ENCODE results near the gene KIAA1328.
"Not testable (repeated sequence)": the region's sequence is repeated elsewhere in the genome, so short reads cannot be mapped to it uniquely, and the experiment has no call there.

The KIAA1328 gene

DNA sequence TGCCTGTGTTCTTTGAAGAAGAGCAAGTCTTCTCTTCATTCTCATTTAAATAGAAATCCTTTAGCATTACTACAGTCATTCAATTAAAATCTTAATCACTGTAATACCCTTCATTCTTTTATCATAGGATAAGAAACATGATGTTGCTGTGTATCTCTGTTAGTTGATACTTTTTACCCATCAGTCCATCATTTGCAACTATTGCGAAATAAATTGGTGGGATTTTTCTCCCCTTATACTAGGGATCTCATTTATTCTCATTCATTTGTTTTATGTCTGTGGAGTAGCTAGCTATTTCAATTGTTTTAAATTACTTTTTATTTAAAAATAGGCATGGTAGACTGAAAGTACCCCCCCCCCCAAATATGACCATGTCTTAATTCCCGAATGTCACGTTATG lies 235.3 kb downstream of the KIAA1328 start:
- intact Hi-C loops (cut with DNase I), result no loop called here
- DNase-seq, result no peak

DNA sequence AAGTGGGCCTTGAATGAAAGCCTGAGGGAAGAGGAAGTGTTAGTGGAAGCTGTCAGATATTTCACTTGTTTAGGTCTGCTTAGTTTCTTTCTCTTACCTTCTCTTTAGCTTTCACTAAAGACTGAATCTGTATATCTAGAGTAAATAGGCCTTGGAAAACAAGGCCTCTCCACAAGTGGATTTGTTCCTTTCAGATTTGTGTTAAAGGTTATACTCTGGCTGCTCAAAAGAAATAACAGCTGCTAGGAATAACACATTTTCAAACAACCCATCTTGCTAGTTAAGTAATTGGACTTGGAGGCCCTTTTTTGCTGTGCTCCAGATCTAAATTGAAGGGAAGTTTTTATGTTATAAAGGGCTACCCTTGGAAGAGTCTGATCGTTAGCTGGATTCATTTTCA lies 236.3 kb downstream of the KIAA1328 start:
- intact Hi-C loops (cut with DNase I), result no loop called here
- no peak for DNase-seq

DNA sequence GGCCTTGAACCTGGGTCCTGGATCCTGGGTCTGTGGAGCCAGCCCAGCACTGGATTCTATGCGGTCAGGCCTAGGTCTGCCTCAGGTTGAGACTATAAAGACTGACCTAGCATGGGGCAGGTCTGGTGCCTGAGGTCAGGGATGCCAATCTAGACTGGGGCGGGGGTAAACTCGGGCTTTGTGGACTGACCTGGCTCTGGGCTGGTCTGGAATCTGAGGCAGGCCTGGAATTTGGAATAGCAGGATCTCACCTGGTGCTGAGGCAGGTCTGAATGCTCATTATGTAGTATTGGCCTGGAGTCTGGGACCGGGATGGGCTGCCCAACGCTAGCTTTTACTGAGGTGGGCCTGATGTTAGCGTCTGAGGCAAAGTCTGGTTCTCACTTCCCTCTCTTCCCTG lies 256.0 kb downstream of the KIAA1328 start:
- intact Hi-C loops (cut with DNase I), result no loop called here
- DNase-seq, result no peak

DNA sequence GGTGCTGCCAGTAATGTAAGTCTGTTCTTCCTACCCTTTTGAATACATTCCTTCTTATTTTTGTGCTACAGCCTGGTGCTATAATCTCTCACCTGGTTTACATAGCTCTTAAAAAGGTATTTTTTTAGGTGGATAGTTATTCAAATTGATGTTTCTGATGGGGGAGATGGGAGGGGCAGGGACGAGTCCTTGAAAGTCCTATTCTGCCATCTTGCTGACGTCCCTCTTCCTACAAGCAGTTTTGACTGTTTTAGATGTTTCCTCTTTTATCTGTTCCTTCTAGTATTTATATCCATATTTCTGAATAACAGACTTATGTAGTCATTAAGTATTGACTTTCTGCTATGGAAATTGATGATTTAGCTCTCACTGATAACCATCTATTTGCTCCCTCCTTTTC lies 256.4 kb downstream of the KIAA1328 start:
- intact Hi-C loops (cut with DNase I), result no loop called here
- DNase-seq, result no peak

DNA sequence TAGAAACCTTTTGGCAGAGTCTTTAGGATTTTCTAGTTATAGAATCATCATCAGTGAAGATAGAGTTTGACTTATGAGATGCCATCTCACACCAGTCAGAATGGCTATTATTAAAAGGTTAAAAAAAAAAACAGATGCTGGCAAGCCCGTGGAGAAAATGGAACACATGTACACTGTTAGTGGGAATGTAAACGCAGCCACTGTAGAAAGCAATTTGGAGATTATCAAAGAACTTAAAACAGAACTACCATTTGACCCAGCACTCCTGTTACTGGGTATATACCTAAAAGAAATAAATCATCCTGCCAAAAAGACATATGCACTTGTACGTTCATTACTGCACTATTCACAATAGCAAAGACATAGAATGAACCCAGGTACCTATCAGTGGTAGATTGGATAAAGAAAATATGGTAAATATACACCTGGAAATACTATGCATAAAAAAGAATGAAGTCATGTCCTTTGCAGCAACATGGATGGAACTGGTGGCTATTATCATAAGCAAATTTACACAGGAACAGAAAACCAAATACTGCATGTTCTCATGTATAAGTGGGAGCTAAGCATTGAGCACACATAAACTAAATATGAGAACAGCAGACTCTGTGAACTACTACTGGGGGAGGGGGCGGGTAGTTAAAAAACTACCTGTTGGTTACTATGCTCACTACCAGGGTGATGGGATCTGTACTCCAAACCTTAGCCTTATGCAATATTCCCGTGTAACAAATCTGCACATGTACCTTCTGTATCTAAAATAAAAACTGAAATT lies 279.0 kb downstream of the KIAA1328 start:
- intact Hi-C loops (cut with DNase I), result no loop called here
- no peak for DNase-seq

DNA sequence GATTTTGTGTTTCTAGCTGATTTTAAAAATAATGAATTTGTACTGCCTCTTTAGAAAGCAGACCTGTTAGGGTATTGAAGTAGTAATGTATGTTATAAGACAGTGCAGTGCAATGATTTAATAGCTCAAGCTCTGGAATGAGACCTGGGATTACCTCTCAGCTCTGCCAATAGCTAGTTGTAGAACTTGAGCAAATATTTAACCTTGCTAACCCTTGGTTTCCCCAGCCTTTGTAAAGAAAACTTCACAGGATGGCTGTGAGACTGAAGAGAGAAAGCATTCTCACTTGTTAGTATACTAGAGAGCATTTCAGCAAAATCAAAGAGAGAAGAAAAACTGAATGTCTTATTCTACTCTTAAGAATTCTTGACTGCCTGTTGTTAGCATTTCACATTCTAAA lies 293.9 kb downstream of the KIAA1328 start:
- no peak for DNase-seq
- intact Hi-C loops (cut with DNase I), result no loop called here

DNA sequence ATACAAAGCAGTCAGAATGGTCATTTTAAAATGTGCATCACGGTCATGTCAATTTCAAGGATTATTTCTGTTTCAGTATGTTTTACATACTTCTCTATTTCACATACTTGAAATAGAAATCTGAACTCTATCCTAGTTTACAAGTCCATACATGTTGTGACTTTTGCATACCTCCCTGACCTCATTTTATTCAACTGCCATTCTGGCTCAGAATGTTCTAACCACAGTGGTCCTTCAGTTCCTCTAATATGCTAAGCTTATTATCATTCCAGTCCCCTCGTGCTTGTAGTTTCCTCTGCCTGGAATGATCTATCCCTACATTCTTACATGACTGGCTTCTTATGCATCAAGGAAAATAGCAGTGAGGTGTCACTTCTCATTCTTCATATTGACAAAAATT lies 295.6 kb downstream of the KIAA1328 start:
- intact Hi-C loops (cut with DNase I), result no loop called here
- no peak for DNase-seq

DNA sequence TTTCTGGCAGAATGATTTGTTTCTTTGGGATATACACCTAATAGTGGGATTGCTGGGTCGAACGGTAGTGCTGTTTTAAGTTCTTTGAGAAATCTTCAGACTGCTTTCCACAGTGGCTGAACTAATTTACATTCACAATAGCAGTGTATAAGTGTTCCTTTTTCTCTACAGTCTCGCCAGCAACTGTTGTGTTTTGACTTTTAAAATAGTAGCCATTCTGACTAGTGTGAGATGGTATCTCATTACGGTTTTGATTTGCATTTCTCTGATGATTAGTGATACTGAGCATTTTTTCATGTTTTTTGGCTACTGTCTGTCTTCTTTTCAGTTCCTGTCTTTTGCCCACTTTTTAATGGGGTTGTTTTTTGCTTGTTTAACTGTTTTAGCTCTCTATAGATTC lies 306.2 kb downstream of the KIAA1328 start:
- intact Hi-C loops (cut with DNase I), result no loop called here
- no peak for DNase-seq

DNA sequence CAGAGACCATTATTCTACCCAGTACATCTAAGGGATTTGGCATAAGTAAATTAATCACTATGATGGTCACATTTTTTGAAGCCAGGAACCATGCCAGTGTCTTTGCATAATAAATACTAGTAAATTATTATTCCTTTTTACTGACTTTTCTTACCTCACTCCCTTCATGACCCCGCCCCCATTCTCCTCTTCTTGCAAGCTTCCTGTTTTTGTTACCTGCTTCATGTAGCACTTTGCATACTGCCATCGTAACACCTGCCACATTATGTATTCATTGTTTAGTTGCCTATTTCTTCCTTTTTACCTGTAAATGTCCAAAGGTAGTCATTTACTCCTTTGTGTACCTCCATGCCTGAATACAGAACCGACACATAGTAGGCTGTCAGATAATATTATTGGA lies 309.5 kb downstream of the KIAA1328 start:
- DNase-seq, result no peak
- intact Hi-C loops (cut with DNase I), result no loop called here

DNA sequence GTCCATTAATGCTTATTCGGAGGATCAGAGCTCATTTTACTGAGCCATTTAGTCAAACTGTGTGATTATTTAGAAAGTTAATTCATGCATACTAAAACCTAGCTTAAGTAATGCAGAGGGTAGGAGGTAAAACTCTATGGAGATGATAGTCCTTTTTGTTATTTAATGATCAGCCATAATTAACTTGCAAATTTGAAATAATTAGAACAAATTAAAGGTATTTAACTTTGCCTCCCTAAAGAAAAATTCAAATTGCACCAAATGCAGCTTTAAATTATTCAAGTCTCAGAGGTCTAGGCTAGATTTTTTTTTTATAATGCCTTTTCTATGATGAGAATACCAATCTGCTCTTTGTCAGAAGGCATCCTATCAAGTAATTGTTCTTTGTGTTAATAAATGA lies 310.9 kb downstream of the KIAA1328 start:
- DNase-seq, result no peak
- intact Hi-C loops (cut with DNase I), result no loop called here

DNA sequence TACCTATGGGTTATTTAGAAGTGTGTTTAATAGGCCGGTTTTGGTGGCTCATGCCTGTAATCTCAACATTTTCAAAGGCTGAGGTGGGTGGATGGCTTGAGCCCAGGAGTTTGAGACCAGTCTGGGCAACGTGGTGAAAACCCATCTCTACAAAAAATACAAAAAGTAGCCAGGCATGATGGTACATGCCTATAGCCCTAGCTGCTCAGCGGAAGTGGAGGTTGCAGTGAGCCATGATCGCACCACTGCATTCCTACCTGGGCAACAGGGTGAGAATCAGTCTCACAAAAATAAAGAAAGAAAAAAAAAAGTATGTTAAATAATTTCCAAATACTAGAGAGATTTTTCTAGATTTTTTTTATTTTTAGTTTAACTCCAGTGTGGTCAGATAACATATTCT lies 316.0 kb downstream of the KIAA1328 start:
- no peak for DNase-seq
- intact Hi-C loops (cut with DNase I), result no loop called here

DNA sequence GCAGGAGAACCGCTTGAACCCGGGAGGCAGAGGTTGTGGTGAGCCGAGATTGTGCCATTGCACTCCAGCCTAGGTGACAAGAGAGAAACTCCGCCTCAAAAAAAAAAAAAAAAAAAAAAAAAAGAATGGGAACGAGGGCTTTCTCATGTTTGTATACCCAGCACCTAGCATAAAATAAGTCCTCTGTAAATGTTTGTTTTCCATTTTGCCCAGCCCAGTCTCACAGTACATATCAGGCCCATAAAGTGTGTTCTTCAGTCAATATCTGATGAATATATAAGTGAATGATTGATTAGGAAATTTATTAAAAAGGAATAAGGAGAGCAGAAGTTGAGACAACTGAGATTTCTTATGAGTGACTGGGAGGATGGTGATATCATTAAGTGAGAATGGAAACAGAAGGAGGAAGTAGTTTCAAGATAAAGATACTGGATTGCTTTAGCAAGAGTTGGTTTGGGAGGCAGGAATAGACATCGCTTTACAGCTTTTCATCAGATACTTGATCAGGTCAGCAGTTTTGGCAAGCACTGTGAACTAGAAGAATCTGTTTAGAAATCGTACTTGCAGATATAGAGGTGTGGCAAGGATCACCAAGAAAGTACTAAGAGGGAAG lies 327.5 kb downstream of the KIAA1328 start:
- no peak for DNase-seq

DNA sequence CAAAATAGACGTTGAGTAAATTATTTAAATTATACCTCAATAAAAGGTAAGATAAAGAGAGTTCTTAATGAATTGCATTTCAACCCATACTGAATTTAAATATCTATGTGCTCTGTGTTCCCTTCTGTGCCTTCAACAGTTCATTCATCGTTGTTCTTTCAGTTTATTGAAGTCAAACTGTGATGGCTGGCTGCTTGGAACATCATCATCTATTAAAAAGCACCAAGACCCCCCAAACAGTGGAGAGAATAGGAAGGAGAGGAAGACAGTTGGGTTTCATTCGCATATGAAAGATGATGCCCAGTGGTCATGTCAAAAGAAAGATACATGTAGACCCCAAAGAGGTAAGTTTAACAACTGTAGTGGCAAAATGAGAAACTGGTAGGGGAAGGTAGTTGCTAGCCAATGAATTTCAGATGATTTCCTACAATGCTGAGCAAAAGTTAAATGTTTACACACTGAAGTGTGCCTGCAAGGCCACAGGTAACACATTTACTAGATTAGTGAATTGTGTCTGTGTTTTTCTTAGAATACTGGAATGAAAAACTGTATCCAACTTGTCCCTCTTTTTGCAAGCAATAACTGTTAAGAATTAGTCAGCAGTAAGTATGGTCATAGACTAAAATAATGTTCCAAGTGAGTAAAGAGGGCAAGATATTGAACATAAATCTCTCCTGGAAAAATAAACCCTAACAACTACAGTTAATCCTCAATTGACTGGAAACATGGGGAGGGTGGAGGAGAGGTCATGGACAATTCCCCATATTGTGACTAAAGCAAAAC lies 331.3 kb downstream of the KIAA1328 start:
- intact Hi-C loops (cut with DNase I), result no loop called here

More for the DNA sequence above, 327.5 kb downstream of the KIAA1328 start:
- intact Hi-C loops (cut with DNase I), result no loop called here

DNA sequence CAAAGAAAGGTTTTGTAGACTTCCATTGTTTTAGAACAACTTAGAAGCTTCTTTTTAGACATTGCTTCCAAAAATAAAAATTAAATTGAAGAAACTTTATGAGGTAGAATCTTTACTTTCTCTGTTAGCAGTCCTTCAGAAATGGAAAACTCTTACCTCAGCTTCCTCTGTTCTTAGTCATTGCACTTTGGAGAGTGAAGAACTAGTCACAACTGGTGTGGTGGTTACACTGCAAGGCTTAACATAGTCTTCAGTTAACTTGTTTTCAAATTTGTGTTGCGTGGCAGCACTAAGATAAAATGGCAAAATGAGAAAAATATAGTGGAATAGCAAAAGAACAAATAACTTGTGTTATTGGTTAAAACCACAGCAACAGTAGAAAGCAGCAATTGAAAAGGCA lies 332.6 kb downstream of the KIAA1328 start:
- no peak for DNase-seq
- intact Hi-C loops (cut with DNase I), result no loop called here

More for the DNA sequence above, 331.3 kb downstream of the KIAA1328 start:
- DNase-seq, result no peak

DNA sequence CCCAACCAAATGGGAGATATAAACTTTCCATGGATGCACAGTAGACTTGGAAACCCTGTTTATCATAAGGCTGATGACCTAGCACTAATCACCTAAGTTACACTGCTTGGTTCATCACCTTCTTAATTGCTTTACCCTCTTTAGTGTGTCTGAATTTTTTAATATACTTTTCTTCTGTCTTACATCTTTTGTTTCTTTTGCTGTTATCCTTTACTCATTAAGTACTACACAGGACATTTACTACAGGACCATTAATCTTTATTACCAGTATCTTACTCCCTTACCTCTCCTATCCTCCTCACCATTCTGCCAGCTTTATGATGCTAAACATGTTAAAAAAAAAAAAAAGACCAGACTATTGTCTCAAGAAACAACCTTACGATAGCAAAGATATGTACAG lies 333.6 kb downstream of the KIAA1328 start:
- no peak for DNase-seq
- intact Hi-C loops (cut with DNase I), result no loop called here

DNA sequence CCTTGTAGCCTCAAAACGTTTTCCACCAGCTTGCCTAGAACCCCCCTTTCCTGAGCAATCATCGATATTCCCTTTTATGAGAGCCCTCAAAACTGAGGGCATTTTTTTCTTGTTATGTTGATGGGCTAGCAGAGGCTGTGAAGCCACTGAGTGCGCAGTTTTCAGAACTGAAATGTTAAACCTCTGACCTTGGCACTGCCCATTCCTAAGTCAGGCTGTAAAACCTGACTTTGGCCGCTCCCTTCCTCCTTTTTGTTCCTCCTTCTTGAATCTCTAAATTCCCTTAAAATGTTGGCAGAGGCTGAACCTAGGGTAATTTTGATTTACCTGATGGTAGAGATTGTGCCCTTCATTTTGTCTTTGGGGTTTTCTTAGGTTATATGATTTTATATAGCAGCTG lies 334.2 kb downstream of the KIAA1328 start:
- intact Hi-C loops (cut with DNase I), result no loop called here
- DNase-seq, result no peak

DNA sequence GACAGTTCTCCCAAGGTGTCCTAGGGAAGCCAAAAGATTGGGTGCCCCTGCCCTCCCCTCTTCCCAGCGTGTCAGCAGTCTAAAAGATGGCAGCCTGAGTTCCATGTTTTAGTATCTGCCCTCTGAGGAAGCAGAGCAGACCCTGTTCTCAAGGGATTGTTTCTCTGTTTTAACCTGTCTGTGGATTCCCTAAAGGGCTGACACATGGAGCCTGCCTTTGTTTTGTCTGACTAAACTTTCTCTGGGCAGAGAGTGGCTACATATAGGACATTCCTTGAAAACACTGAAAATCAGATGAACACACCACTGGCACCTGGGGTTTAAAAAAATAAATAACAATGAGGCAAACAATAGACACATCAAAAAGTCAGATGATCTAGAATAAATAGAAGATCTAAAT lies 337.6 kb downstream of the KIAA1328 start:
- DNase-seq, result no peak
- intact Hi-C loops (cut with DNase I), result no loop called here

DNA sequence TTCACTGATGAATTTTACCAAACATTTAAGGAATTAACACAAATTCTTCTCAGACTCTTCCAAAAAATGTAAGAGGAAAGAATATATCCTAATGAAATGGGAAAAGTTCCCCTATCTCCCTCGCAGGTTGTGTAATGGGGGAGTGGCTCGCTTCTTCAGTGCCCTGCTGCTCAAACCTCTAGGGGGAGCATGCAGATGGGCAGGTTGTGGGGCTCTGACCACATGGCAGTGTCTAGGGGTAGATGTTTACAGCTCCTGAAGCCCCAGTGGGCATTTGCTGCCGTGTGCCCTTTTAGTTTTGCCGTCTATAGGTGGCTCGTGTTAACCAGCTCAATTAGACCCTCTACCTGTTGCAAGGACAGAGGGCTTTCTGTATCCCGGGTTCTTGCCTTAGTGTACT lies 338.0 kb downstream of the KIAA1328 start:
- intact Hi-C loops (cut with DNase I); DNase-seq: not testable (repeated sequence)

DNA sequence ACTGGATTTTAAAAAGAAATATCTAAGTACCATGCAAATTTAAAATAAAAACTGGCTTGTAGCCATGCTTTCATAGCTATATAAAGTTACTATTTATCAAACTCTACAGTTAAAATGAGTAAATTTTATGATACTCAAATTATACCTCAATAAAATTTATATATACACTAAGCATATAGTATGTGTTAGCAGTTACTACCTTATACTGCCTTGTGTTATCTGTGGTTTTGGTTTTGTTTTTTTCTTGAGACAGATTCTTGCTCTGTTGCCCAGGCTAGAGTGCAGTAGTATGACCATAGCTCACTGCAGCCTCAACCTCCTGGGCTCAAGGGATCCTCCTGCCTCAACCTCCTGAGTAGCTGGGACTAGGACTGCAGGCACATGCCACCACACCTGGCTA lies 342.1 kb downstream of the KIAA1328 start:
- DNase-seq, result no peak
- intact Hi-C loops (cut with DNase I), result no loop called here

DNA sequence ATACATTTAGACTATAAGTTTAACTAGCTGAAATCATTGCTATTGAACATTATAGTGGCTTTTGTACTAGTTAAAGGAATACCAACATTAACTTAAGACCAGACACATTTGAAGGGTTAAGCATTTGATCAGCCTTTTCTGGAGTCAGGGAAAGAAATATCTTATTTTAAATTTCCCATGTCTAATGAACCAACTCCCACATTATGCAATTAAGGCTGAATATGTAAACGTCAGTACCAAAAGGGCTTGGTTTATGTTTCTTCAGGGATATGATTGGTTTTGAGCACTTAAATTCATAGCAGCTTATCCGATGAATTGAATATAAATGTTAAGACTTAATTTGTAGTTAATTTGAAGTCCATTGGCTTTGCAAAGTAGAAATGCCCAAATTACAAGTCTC lies 344.5 kb downstream of the KIAA1328 start:
- DNase-seq, result no peak
- intact Hi-C loops (cut with DNase I), result no loop called here
